Measurements from ENCODE around the gene SLC2A9. TPM values are rescaled to one million over a fixed set of nuclear protein-coding genes. Genes with fewer than 3 reads are reported as not detected.

The SLC2A9 gene
- total RNA-seq, 1 donor from 2014 or later: 0.54 TPM

- DNase-seq (ENCODE audit: low read depth) (no peak), FAIRE-seq (no peak)
- H3K36me3 ChIP-seq (ENCODE audit: insufficient read depth, low read length): no peaks in the 10 kb centered on the region
- H3K4me3 ChIP-seq (ENCODE audit: insufficient read depth, low read depth, low read length): no peak overlapping the region
- TF ChIP-seq EZH2 (IDR thresholded peaks at IDR 0.05; ENCODE audit: insufficient read depth, low read length) (no peak), CTCF (IDR thresholded peaks at IDR 0.05; ENCODE audit: insufficient read depth, low read depth, low read length) (no peak)
- no peaks in the 10 kb centered on the region for H3K9me3 Mint-ChIP-seq (ENCODE audit: unreplicated experiment)
- H3K27me3 ChIP-seq (ENCODE audit: insufficient read depth, low read length): no peaks in the 10 kb centered on the region
- H3K4me1 Mint-ChIP-seq (ENCODE audit: low read depth, unreplicated experiment): no peaks in the 10 kb centered on the region
- H3K27ac ChIP-seq (ENCODE audit: low read depth, low read length): no peak overlapping the region
- no peak overlapping the region for H3K9ac ChIP-seq (ENCODE audit: low read length)
- H3K4me3 Mint-ChIP-seq (ENCODE audit: unreplicated experiment): no peak overlapping the region
- no peak overlapping the region for H2AFZ ChIP-seq (ENCODE audit: low read depth, low read length)
- H3K36me3 Mint-ChIP-seq (ENCODE audit: low read depth, unreplicated experiment): no peaks in the 10 kb centered on the region
- H3K9me3 ChIP-seq (ENCODE audit: insufficient read depth, low read depth, low read length): peaks cover 5% of the 10 kb centered on the region
- H4K20me1 ChIP-seq (ENCODE audit: insufficient read depth, low read length): no peaks in the 10 kb centered on the region
- H3K27me3 Mint-ChIP-seq (ENCODE audit: low read depth, unreplicated experiment): peaks cover 28% of the 10 kb centered on the region
- H3K27ac Mint-ChIP-seq (ENCODE audit: unreplicated experiment): no peak overlapping the region
- H3K4me2 ChIP-seq (ENCODE audit: low read length): no peak overlapping the region
- no peaks in the 10 kb centered on the region for H3K4me1 ChIP-seq (ENCODE audit: insufficient read depth, low read length)
- no peaks in the 10 kb centered on the region for H3K79me2 ChIP-seq (ENCODE audit: insufficient read depth, low read length)
Observed at GRCh38 chr4:9885958-9886357, 135.3 kb downstream of the SLC2A9 start.

GRCh38 chr4:9880406-9881197 lies 140.7 kb downstream of the SLC2A9 start:
- H3K4me2 ChIP-seq (ENCODE audit: low read length): no peak overlapping the region
- H4K20me1 ChIP-seq (ENCODE audit: insufficient read depth, low read length): no peaks in the 10 kb centered on the region
- no peaks in the 10 kb centered on the region for H3K9me3 ChIP-seq (ENCODE audit: insufficient read depth, low read depth, low read length)
- DNase-seq (ENCODE audit: low read depth): no peak
- H3K4me3 ChIP-seq (ENCODE audit: insufficient read depth, low read depth, low read length): no peak overlapping the region
- Mint-ChIP-seq H3K27ac (ENCODE audit: unreplicated experiment) (no peak overlapping the region), H3K4me3 (ENCODE audit: unreplicated experiment) (no peak overlapping the region), H3K4me1 (ENCODE audit: low read depth, unreplicated experiment) (no peaks in the 10 kb centered on the region), H3K27me3 (ENCODE audit: low read depth, unreplicated experiment) (peaks cover 22% of the 10 kb centered on the region), H3K36me3 (ENCODE audit: low read depth, unreplicated experiment) (no peaks in the 10 kb centered on the region), H3K9me3 (ENCODE audit: unreplicated experiment) (no peaks in the 10 kb centered on the region)
- FAIRE-seq: no peak
- no peak for TF ChIP-seq EZH2 (IDR thresholded peaks at IDR 0.05; ENCODE audit: insufficient read depth, low read length)
- no peak for TF ChIP-seq CTCF (IDR thresholded peaks at IDR 0.05; ENCODE audit: insufficient read depth, low read depth, low read length)
- H2AFZ ChIP-seq (ENCODE audit: low read depth, low read length): no peak overlapping the region
- no peak overlapping the region for H3K9ac ChIP-seq (ENCODE audit: low read length)
- no peak overlapping the region for H3K27ac ChIP-seq (ENCODE audit: low read depth, low read length)
- no peaks in the 10 kb centered on the region for H3K27me3 ChIP-seq (ENCODE audit: insufficient read depth, low read length)
- no peaks in the 10 kb centered on the region for H3K79me2 ChIP-seq (ENCODE audit: insufficient read depth, low read length)
- H3K4me1 ChIP-seq (ENCODE audit: insufficient read depth, low read length): no peaks in the 10 kb centered on the region
- no peaks in the 10 kb centered on the region for H3K36me3 ChIP-seq (ENCODE audit: insufficient read depth, low read length)

- no peak for FAIRE-seq
- no peak overlapping the region for H2AFZ ChIP-seq (ENCODE audit: low read depth, low read length)
- H3K36me3 ChIP-seq (ENCODE audit: insufficient read depth, low read length): no peaks in the 10 kb centered on the region
- H3K9ac ChIP-seq (ENCODE audit: low read length): no peak overlapping the region
- H3K27me3 ChIP-seq (ENCODE audit: insufficient read depth, low read length): no peaks in the 10 kb centered on the region
- DNase-seq (ENCODE audit: low read depth): no peak
- no peak overlapping the region for H3K27ac Mint-ChIP-seq (ENCODE audit: unreplicated experiment)
- no peaks in the 10 kb centered on the region for H3K79me2 ChIP-seq (ENCODE audit: insufficient read depth, low read length)
- H3K4me1 Mint-ChIP-seq (ENCODE audit: low read depth, unreplicated experiment): no peaks in the 10 kb centered on the region
- peaks cover 40% of the 10 kb centered on the region for H3K27me3 Mint-ChIP-seq (ENCODE audit: low read depth, unreplicated experiment)
- TF ChIP-seq EZH2 (IDR thresholded peaks at IDR 0.05; ENCODE audit: insufficient read depth, low read length): no peak
- TF ChIP-seq CTCF (IDR thresholded peaks at IDR 0.05; ENCODE audit: insufficient read depth, low read depth, low read length): no peak
- no peak overlapping the region for H3K27ac ChIP-seq (ENCODE audit: low read depth, low read length)
- no peak overlapping the region for H3K4me3 ChIP-seq (ENCODE audit: insufficient read depth, low read depth, low read length)
- H3K4me3 Mint-ChIP-seq (ENCODE audit: unreplicated experiment): no peak overlapping the region
- no peaks in the 10 kb centered on the region for H3K36me3 Mint-ChIP-seq (ENCODE audit: low read depth, unreplicated experiment)
- no peaks in the 10 kb centered on the region for H3K9me3 ChIP-seq (ENCODE audit: insufficient read depth, low read depth, low read length)
- H3K4me1 ChIP-seq (ENCODE audit: insufficient read depth, low read length): no peaks in the 10 kb centered on the region
- H4K20me1 ChIP-seq (ENCODE audit: insufficient read depth, low read length): no peaks in the 10 kb centered on the region
- H3K4me2 ChIP-seq (ENCODE audit: low read length): no peak overlapping the region
- H3K9me3 Mint-ChIP-seq (ENCODE audit: unreplicated experiment): peaks cover 7% of the 10 kb centered on the region
Observed at GRCh38 chr4:9877123-9877522, 144.2 kb downstream of the SLC2A9 start.

Data from astrocyte (in vitro differentiated cells and primary cell).